Measurements from ENCODE around the gene TEX11.
"Not testable (repeated sequence)": the region's sequence is repeated elsewhere in the genome, so short reads cannot be mapped to it uniquely, and the experiment has no call there.

Gene TEX11

DNA sequence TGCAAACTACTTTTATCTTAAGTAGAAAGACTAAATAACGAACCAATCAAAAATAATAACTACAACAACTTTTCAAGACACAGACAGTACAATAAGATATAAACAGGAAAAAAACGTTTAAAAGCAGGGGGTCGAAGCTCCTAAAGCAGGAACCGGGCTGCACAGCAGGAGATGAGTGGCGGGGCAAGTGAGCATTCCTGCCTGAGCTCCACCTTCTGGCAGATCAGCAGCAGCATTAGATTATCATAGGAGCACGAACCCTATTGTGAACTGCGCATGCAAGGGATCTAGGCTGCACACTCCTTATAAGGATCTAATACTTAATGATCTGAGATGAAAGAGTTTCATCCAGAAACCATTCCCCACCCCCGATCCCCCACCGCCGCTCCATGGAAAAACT, 146.2 kb downstream of the TEX11 start:
- in situ Hi-C loops (cut with HindIII; ENCODE audit: low sequenced_read_pairs): no loop called here

DNA sequence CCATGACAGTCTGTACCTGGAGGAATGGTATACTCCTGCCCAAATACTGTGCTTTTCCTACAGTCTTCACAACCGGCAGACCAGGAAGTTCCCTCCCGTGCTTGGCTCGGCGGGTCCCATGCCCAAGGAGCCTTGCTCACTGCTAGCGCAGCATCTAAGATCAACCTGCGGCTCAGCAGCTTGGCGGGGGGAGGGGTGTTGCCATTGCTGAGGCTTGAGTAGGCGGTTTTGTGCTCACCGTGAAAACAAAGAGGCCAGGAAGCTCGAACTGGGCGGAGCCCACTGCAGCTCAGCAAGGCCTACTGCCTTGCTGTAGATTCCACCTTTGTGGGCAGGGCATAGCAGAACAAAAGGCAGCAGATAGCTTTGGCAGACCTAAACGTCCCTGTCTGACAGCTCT, 152.7 kb downstream of the TEX11 start:
- in situ Hi-C loops (cut with HindIII; ENCODE audit: low sequenced_read_pairs): no loop called here

DNA sequence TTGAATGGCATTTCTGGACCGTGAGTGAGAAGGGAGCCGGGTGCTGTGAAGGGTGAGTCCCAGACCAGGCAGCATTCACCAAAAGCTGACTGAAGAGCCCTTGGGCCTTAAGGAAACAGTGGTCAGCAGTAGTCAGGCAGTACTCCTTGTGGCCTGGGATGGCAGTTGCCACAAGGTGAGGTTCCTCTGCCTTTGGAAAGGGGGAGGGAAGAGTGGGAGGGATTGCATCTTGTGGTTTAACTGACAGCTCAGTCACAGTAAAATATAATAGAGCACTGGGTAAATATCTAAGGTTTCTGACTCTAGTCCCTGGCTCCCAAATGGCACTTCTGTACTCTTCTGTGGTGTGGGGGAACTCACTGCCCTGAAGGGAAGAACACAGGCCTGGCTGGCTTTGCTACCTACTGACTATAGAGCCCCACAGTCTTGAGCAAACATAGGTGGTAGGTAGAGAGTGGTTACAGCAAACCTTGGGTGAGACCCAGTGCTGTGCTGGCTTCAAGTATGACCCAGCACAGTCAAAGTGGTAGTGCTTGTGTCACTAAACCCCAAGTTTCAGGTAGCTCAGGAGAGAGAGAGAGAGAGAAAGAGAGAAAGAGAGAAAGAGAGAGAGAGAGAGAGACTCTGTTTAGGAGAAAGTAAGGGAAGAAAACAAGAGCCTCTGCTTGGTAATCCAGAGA, 154.2 kb downstream of the TEX11 start:
- in situ Hi-C loops (cut with HindIII; ENCODE audit: low sequenced_read_pairs): no loop called here

DNA sequence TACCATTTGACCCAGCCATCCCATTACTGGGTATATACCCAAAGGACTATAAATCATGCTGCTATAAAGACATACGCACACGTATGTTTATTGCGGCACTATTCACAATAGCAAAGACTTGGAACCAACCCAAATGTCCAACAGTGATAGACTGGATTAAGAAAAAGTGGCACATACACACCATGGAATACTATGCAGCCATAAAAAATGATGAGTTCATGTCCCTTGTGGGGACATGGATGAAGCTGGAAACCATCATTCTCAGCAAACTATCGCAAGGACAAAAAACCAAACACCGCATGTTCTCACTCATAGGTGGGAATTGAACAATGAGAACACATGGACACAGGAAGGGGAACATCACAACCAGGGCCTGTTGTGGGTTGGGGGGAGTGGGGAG, 174.7 kb downstream of the TEX11 start:
- in situ Hi-C loops (cut with HindIII; ENCODE audit: low sequenced_read_pairs): not testable (repeated sequence)

DNA sequence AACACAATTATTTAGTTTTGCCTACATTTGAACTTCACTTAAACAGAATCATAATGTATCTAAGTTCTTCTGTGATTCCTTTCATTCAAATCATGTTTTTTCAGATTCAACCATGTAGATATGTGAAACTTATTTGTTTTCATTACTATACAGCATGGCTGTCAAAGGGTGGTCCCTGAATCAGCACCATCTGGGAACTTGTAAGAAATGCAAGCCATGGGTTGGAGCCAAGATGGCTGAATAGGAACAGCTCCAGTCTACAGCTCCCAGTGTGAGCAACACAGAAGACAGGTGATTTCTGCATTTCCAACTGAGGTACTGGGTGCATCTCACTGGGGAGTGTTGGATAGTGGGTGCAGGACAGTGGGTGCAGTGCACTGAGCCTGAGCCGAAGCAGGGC, 180.6 kb downstream of the TEX11 start:
- in situ Hi-C loops (cut with HindIII; ENCODE audit: low sequenced_read_pairs): not testable (repeated sequence)

DNA sequence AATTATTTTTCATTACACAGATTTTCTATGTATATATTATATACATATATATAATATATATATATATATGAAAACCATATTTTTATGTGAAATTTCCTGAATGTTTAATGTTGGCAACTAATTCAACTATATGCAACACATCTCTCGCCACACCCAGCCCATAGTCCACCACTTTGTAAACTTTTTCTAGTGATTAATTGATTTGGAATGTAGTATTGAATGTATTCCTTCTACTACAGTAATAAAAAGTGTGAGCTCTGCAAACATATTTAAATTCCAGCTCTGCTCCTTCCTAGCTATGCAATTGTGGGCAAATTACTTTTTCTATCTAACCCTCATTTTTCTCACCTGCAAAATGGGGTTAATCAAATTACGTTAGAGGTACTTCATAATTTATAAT, 187.8 kb downstream of the TEX11 start:
- in situ Hi-C loops (cut with HindIII; ENCODE audit: low sequenced_read_pairs): no loop called here

DNA sequence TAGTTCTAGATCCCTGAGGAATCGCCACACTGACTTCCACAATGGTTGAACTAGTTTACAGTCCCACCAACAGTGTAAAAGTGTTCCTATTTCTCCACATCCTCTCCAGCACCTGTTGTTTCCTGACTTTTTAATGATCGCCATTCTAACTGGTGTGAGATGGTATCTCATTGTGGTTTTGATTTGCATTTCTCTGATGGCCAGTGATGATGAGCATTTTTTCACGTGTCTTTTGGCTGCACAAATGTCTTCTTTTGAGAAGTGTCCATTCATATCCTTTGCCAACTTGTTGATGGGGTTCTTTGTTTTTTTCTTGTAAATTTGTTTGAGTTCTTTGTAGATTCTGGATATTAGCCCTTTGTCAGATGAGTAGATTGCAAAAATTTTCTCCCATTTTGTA, 197.2 kb downstream of the TEX11 start:
- in situ Hi-C loops (cut with HindIII; ENCODE audit: low sequenced_read_pairs): not testable (repeated sequence)

DNA sequence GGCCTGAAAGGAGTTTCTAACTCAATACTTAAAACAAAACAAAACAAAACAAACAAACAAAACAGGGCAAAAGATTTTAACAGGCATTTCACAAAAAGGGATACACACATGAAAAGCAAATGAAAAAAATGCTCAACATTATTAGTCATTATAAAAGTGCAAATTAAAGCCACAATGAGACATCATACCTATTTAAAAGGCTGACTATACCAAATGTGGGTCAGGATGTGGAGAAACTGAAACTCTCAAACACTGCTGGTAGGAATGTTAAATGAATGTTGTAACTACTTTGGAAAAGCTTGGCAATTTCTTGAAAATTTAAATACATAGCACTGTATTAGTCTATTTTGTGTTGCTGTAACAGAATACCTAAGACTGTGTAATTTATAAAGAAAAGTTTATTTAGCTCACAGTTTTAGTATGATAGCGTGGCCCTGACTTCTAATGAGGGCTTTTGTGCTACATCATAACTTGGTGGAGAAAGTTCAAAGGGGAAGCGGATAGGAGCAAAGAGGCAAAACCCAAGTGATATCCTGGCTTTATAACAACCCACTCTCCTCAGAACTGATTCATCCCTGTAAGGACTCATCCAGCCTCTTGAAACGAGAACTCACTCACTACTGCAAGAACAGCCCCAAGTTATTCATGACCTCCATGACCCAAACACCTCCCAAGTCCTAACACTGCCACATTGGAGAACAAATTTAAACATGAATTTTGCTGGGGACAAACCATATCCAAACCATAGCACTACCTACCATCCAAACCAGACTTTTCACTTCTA, 214.0 kb downstream of the TEX11 start:
- in situ Hi-C loops (cut with HindIII; ENCODE audit: low sequenced_read_pairs): no loop called here

DNA sequence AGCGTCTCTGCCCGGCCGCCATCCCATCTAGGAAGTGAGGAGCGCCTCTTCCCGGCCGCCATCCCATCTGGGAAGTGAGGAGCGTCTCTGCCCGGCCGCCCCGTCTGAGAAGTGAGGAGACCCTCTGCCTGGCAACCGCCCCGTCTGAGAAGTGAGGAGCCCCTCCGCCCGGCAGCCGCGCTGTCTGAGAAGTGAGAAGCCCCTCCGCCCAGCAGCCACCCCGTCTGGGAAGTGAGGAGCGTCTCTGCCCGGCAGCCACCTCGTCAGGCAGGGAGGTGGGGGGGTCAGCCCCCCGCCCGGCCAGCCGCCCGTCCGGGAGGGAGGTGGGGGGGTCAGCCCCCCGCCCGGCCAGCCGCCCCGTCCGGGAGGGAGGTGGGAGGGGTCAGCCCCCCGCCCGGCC, 229.1 kb downstream of the TEX11 start:
- in situ Hi-C loops (cut with HindIII; ENCODE audit: low sequenced_read_pairs): not testable (repeated sequence)

DNA sequence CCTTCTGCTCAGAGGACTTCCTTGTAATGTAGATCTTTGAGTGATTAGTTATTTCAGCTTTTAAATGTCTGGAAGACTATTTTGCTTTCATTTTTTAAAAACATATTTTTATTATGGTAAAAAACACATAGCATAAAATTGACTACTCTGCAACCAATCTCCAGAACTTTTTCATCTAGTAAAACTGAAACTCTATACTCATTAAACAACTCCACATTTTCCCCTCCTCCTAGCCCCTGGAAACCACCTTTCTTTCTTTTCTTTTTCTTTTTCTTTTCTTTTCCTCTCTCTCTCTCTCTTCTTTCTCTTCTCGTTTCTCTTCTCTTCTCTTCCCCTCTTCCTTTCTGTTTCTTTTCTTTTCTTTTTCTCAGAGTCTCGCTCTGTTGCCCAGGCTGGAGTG, 233.2 kb downstream of the TEX11 start:
- in situ Hi-C loops (cut with HindIII; ENCODE audit: low sequenced_read_pairs): no loop called here

DNA sequence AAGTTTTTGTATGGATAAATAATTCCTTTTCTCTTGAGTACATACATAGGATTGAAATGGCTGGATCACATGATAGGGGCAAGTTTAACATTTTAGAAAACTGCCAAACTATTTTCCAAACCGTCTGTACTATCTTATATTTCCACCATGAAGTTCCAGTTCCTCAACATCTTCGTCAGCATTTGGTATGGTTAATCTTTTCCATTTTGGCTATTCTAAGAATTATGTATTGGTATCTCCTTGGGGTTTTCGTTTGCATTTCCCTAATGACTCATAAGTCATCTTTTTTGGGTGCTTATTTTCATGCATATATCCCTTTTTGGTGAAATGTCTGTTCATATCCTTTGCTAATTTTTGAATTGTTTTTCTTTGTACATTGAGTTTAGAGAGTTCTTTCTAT, 236.2 kb downstream of the TEX11 start:
- in situ Hi-C loops (cut with HindIII; ENCODE audit: low sequenced_read_pairs): no loop called here

DNA sequence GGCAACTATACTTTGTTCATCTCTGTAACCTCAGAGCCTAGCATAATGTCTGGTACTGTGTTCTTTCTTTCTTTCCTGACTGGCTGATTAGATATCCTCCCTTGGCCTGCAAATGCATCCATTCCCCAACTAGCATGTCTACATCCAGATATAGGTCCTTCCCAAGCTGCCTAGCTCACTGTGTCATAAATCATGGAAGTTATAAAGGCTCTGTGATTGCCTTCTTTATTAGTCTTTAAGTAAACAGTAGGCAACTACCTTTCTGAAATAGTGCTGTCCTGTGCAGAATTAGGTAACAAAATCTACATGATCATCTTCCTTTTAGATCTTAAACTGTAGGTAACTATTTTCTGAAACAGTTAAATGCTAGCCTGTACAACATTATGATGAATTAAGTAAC, 239.4 kb downstream of the TEX11 start:
- in situ Hi-C loops (cut with HindIII; ENCODE audit: low sequenced_read_pairs): no loop called here

DNA sequence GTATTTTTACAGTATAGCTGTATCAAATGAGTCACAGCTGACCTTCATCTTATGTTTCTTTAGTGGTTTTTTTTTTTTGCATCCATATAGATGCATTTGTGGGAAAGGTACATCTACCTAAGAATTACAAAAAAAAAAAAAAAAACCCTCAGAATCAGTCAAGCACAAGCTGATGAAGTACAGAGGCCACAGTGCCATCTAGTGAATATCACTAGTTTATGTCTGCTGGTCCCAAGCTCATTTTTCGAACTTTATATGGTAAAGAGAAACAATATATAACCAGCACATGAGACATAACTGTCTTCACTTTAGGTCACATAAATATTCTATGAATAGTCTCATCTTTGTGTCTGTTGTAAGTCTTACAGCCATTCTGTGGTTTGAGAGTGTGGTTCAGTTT, 243.8 kb downstream of the TEX11 start:
- in situ Hi-C loops (cut with HindIII; ENCODE audit: low sequenced_read_pairs): no loop called here

DNA sequence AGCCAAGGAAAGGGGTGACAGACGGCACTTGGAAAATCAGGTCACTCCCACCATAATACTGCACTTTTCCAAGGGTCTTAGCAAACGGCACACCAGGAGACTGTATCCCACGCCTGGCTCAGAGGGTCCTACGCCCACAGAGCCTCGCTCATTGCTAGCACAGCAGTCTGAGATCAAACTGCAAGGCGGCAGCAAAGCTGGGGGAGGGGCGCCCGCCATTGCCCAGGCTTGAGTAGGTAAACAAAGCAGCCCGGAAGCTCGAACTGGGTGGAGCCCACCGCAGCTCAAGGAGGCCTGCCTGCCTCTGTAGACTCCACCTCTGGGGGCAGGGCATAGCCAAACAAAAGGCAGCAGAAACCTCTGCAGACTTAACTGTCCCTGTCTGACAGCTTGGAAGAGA, 247.4 kb downstream of the TEX11 start:
- in situ Hi-C loops (cut with HindIII; ENCODE audit: low sequenced_read_pairs): not testable (repeated sequence)

DNA sequence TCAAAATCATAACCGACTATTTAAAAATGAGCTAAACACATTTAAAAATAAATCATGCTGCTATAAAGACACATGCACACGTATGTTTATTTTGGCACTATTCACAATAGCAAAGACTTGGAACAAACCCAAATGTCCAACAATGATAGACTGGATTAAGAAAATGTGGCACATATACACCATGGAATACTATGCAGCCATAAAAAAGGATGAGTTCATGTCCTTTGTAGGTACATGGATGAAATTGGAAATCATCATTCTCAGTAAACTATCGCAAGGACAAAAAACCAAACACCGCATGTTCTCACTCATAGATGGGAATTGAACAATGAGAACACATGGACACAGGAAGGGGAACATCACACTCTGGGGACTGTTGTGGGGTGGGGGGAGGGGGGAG, 251.0 kb downstream of the TEX11 start:
- in situ Hi-C loops (cut with HindIII; ENCODE audit: low sequenced_read_pairs): not testable (repeated sequence)

DNA sequence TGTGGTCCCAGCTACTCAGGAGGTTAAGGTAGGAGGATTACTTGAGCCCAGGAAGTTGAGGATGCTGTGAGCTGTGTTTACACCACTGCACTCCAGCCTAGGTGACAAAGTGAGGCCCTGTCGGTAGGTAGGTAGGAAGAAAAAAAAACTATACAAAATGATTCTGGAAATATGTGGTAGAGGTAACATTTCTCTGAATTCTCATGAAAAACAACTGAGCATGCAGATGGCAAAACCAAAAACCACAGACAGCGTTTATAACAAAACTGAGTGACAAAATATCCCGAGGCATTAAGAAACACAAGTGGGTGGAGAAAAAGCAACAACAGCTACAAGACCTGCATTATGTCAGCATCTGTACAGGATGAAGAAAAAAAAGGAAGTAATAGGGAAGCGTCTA, 252.2 kb downstream of the TEX11 start:
- in situ Hi-C loops (cut with HindIII; ENCODE audit: low sequenced_read_pairs): no loop called here

DNA sequence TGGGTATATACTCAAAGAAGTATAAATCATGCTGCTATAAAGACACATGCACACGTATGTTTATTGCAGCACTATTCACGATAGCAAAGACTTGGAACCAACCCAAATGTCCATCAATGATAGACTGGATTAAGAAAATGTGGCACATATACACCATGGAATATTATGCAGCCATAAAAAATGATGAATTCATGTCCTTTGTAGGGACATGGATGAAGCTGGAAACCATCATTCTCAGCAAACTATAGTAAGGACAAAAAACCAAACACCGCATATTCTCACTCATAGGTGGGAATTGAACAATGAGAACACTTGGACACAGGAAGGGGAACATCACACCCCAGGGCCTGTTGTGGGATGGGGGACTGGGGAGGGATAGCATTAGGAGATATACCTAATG, 260.6 kb downstream of the TEX11 start:
- in situ Hi-C loops (cut with HindIII; ENCODE audit: low sequenced_read_pairs): not testable (repeated sequence)

DNA sequence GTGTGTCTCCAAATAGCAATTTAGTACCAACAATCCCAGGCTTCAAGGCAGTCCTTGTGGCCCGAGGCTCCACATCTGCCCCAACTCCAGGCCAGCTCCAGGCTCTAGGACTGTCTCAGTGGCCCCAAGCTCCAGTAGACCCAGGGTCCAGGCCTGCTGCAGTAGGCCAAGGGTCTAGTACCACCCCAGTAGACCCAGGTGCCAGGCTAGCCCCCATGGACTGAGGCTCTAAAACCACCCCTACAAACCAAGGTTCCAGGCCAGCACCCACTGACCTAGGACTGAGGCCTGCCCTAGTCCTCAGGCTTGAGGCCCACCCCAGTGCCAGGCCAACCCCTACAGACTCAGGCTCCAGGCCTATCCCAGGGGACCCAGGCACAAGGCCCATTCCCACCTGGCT, 272.3 kb downstream of the TEX11 start:
- in situ Hi-C loops (cut with HindIII; ENCODE audit: low sequenced_read_pairs): no loop called here

DNA sequence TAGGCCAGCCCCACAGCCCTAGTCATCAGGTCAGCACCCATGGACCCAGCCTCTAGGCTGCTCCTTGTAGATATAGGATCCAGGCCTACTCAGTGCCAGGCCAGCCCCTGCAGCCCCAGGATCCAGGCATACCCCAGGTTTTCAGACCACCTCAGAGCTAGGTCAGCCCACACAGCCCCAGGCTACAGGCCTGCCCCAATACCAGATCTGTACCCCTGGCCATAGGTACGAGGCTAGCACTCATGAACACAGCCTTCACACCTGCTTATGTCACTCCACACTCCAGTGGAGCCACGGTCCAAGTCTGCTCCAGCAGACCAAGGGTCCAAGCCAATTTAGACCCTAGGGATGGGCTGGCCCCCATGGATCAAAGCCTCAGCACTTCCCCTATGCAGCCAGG, 272.8 kb downstream of the TEX11 start:
- in situ Hi-C loops (cut with HindIII; ENCODE audit: low sequenced_read_pairs): no loop called here

DNA sequence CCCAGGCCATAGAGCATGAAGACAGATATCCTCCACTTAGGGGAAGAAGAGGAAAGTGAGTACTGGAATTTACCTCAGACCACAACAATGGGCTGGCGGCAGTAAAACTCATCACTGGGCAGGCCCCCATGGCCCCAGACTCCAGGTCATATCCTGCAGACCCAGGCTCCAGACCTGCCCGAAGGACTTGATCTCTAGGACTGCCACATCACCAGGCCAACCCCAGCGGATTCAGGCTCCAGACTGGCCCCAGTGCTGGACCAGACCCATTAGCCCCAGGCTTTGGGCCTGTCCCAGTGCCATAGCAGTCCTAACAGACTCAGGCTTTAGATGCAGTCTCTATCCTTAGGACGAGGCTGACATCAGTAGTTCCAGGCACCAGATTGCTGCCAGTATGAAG, 273.3 kb downstream of the TEX11 start:
- in situ Hi-C loops (cut with HindIII; ENCODE audit: low sequenced_read_pairs): no loop called here

DNA sequence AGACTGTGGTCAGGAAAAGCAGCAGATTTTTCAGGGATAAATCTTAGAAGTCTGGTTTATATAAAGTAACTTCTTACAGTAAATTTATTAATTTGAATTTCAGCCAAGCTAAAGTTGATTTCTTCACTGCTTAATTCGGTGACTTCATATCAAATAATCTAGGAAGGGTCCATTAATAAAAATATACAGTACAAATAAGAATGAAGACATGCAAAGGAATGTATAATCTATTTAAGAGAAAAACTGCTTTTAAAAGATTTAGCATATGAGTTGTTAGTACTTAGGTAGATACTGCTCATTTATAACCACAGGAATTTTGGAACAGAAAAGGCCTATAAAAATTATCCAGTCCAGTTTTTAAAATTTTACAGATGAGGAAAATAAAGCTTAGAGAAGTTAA, 286.8 kb downstream of the TEX11 start:
- in situ Hi-C loops (cut with HindIII; ENCODE audit: low sequenced_read_pairs): no loop called here

DNA sequence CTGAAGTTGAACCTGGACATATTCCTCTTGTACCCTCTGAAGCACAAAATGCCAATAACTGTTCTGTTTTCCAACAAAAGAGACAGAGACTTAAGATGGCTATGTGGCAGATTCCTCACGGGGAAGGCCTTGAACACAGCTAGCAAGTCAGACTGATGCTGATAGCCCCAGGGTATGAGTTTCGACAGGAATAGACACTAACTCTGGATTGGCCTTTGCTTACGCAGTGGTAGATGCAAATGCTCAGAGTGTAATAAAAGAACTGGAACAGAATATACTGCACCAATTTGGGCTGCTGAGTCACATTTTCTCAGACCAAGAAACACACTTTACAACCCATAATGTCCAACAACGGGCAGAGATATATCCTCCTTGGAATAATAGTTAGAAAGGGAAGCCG, 290.0 kb downstream of the TEX11 start:
- in situ Hi-C loops (cut with HindIII; ENCODE audit: low sequenced_read_pairs): no loop called here

DNA sequence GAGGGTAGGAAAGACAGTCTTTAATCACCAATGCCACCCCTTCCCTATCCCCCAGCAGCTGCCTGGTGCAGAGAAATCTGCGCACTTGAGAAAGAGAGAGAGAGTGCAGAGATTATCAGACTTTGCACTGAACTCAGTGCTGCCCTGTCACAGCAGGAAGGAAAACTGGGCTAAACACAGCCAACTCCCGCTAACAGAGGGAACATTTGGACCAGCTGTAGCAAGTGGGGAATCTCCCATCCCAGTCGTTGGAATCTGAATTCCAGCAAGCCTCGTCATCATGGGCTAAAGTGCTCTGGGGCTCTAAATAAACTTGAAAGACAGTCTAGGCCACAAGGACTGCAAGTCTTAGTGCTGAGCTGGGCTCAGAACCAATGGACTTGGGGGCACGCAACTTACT, 295.2 kb downstream of the TEX11 start:
- in situ Hi-C loops (cut with HindIII; ENCODE audit: low sequenced_read_pairs): no loop called here

All from DLD1 (cell line).